K562 (cell line): ENCODE data around the gene NOSTRIN. TPM values are rescaled to one million over a fixed set of nuclear protein-coding genes. Genes with fewer than 3 reads are reported as not detected.

Experiments
- ATAC-seq: fragments of 200-7000 bp; cut with Tn5 transposase; 3 replicates; pipeline ENCODE4 v1.9.1; 2020; ENCODE audit warnings: moderate library complexity
- BruUV-seq: library from RNA; stranded (reverse); fragments of 400-500 nt; replicated peaks from 2 replicates; lab custom pipeline; 2021; lab: Mats Ljungman, UMichigan
- CTCF ChIA-PET: fragments of 300-600 bp; formaldehyde crosslinking; extraction: SDS; loops from one replicate; lab custom pipeline; 2021; ENCODE audit warnings: low intra/inter-chr PET ratio; lab: Yijun Ruan, JAX
- POLR2A ChIA-PET: fragments of 300-600, 350-650 bp; sonication (Branson Sonifier 250); formaldehyde crosslinking; extraction: SDS; loops from one replicate; lab custom pipeline; 2021; ENCODE audit warnings: antibody characterized with exemption, inconsistent platforms; lab: Yijun Ruan, JAX
- DNase-seq, 4 experiments: peaks; one replicate each; pipeline versions ENCODE4 v3.0.0 to v3.0.0-alpha.2; 2011 to 2018; ENCODE audit warnings: low spot score in 3 of 4, mixed read lengths in 3 of 4; ENCODE audit errors: extremely low read depth in 1 of 4
- FAIRE-seq: peaks from 2 replicates; lab custom pipeline; 2011; peaks lifted over from hg19 to GRCh38; lab: Jason Lieb, UNC
- H2AFZ ChIP-seq: 2 replicates; pipeline ENCODE4 v1.6.0; 2011; ENCODE audit warnings: low read depth, low read length, control low read depth, inconsistent platforms
- H3K27ac ChIP-seq: fragments of 200-600 bp; 3 replicates; pipeline ENCODE4 v1.8.0; 2011; ENCODE audit warnings: low read depth, mild to moderate bottlenecking, control low read depth, inconsistent platforms, low read length, moderate library complexity, mixed read lengths; ENCODE audit errors: extremely low read depth
- H3K27me3 ChIP-seq, 2 experiments: fragments of 300-600 bp in 1 of 2; 2 replicates in 1 of 2; 3 replicates in 1 of 2; pipeline versions ENCODE4 v1.6.0 to v1.8.0; 2011; ENCODE audit warnings: inconsistent platforms in 2 of 2, low read length in 2 of 2, mild to moderate bottlenecking in 1 of 2, mixed read lengths in 1 of 2, moderate library complexity in 1 of 2; ENCODE audit not compliant: control insufficient read depth in 2 of 2, insufficient read depth in 2 of 2
- H3K36me3 ChIP-seq: fragments of 300-600 bp; 3 replicates; pipeline ENCODE4 v1.8.0; 2011; ENCODE audit warnings: mild to moderate bottlenecking, low read length, inconsistent platforms; ENCODE audit not compliant: control insufficient read depth, insufficient read depth
- H3K4me1 ChIP-seq, 2 experiments: fragments of 200-600 bp in 1 of 2; replicated peaks in 1 of 2; 2 replicates in 1 of 2; 3 replicates in 1 of 2; pipeline versions ENCODE4 v1.5.1 to v1.8.0; 2011; ENCODE audit warnings: inconsistent platforms in 2 of 2, low read length in 2 of 2, mild to moderate bottlenecking in 1 of 2, mixed read lengths in 1 of 2, moderate library complexity in 1 of 2; ENCODE audit not compliant: control insufficient read depth in 2 of 2, insufficient read depth in 2 of 2
- H3K4me2 ChIP-seq: 2 replicates; pipeline ENCODE4 v1.6.1; 2011; ENCODE audit warnings: low read length, control low read depth, inconsistent platforms, mixed read lengths; ENCODE audit not compliant: insufficient read depth
- H3K4me3 ChIP-seq: fragments of 200-600 bp; sonication (generic), shearing (Covaris generic); 2 replicates; pipeline ENCODE4 v1.5.1; 2016; ENCODE audit warnings: control low read depth, inconsistent platforms
- H3K79me2 ChIP-seq: fragments of 200-600 bp; 3 replicates; pipeline ENCODE4 v1.8.0; 2011; ENCODE audit warnings: low read length, inconsistent platforms; ENCODE audit not compliant: control insufficient read depth, insufficient read depth
- H3K9ac ChIP-seq, 2 experiments: 2 replicates each; pipeline versions ENCODE4 v1.6.0 to v1.6.1; 2011; ENCODE audit warnings: low read depth in 2 of 2, low read length in 2 of 2, control low read depth in 1 of 2, inconsistent platforms in 1 of 2, mild to moderate bottlenecking in 1 of 2, mixed read lengths in 1 of 2; ENCODE audit not compliant: insufficient read depth in 1 of 2
- H3K9me1 ChIP-seq: one replicate; pipeline ENCODE4 v1.6.0; 2011; ENCODE audit warnings: inconsistent platforms, mild to moderate bottlenecking, low read length, moderate library complexity; ENCODE audit not compliant: control insufficient read depth, insufficient read depth
- H3K9me3 ChIP-seq: replicated peaks from 2 replicates; pipeline ENCODE4 v1.5.1; 2011; ENCODE audit warnings: low read depth, low read length, inconsistent platforms; ENCODE audit not compliant: control insufficient read depth, insufficient read depth
- H4K20me1 ChIP-seq: replicated peaks from 2 replicates; pipeline ENCODE4 v1.6.1; 2011; ENCODE audit warnings: low read length, inconsistent platforms, mixed read lengths; ENCODE audit not compliant: control insufficient read depth, insufficient read depth
- CHD4 ChIP-seq: fragments of 200-600 bp; sonication (generic); IDR thresholded peaks from 3 replicates; pipeline ENCODE4 v1.6.1; 2012; ENCODE audit warnings: low read depth, mild to moderate bottlenecking, mixed read lengths, low read length, inconsistent platforms; ENCODE audit not compliant: insufficient read depth, insufficient replicate concordance, poor library complexity, severe bottlenecking
- DACH1 ChIP-seq: fragments of 450-650 bp; IDR thresholded peaks from 2 replicates; pipeline ENCODE4 v1.6.1; 2018; ENCODE audit not compliant: partially characterized antibody
- FOXK2 ChIP-seq, 2 experiments: fragments of 450-650 bp; IDR thresholded peaks in 1 of 2; conservative IDR thresholded peaks in 1 of 2; 2 replicates each; pipeline ENCODE4 v1.6.1; 2016; ENCODE audit warnings: low read depth in 2 of 2, mild to moderate bottlenecking in 1 of 2
- PML ChIP-seq: IDR thresholded peaks from 2 replicates; pipeline ENCODE4 v1.6.1; 2012; ENCODE audit warnings: low read length, inconsistent platforms
- SMAD1 ChIP-seq: fragments of 150-350 bp; IDR thresholded peaks from 2 replicates; pipeline ENCODE4 v1.6.1; 2014; ENCODE audit warnings: low read length, low read depth; ENCODE audit not compliant: partially characterized antibody
- TAL1 ChIP-seq: fragments of 450-650 bp; IDR thresholded peaks from 2 replicates; pipeline ENCODE4 v1.6.1; 2016; ENCODE audit warnings: mild to moderate bottlenecking
- ZNF134 ChIP-seq: fragments of 250-450 bp; sonication (Bioruptor Pico); conservative IDR thresholded peaks from 2 replicates; pipeline ENCODE4 v1.4.0; 2020
- ZNF707 ChIP-seq: fragments of 250-450 bp; sonication (Bioruptor Pico); conservative IDR thresholded peaks from 2 replicates; pipeline ENCODE4 v1.8.0; 2022; ENCODE audit warnings: inconsistent platforms, mild to moderate bottlenecking, moderate library complexity
- in situ Hi-C: fragments of 300-500 bp; cut with MboI; formaldehyde crosslinking; loops from 4 replicates; pipeline ENCODE4 v1.15.0; 2018; ENCODE audit warnings: inconsistent platforms, mixed read lengths
- intact Hi-C: fragments of 100-400 bp; cut with micrococcal nuclease; formaldehyde crosslinking; loops from 2 replicates; pipeline ENCODE4 v1.14.2; 2022
- polyA plus RNA-seq, 8 experiments: library from polyadenylated mRNA; depleted of rRNA in 4 of 8; stranded (reverse) in 5 of 8; unstranded in 3 of 8; fragments of >200 nt; fragmentation: Nextera tagmentation in 2 of 8; fragmentation: Illumina TruSeq in 1 of 8; extraction: Ambion mirVana in 2 of 8; extraction: Trizol in 1 of 8; gene quantifications; 2 replicates each; pipeline versions ENCODE4 v1.2.1 to v1.2.3, GENCODE V29; 2011 to 2014; ENCODE audit warnings: inconsistent platforms in 1 of 8, missing spikeins in 1 of 8
- total RNA-seq, 7 experiments: library from RNA; depleted of rRNA in 6 of 7; stranded (reverse); fragments of >200 nt in 6 of 7; fragmentation: Illumina TruSeq in 2 of 7; extraction: Trizol in 2 of 7; gene quantifications; 2 replicates each; pipeline versions ENCODE4 v1.2.1 to v1.2.3, GENCODE V29; 2011 to 2021; ENCODE audit warnings: low replicate concordance in 1 of 7
- TF ChIP-seq, protein P1 (sequence below): fragments of 250-450 bp; sonication (Bioruptor Pico); IDR thresholded peaks from 2 replicates; pipeline ENCODE4 v1.4.0; 2020; ENCODE audit warnings: mild to moderate bottlenecking
- TF ChIP-seq, protein P2 (sequence below): fragments of 450-650 bp; formaldehyde crosslinking; IDR thresholded peaks from 2 replicates; pipeline ENCODE4 v1.4.0; 2020; ENCODE audit warnings: mild to moderate bottlenecking, moderate library complexity
- TF ChIP-seq, protein P3 (sequence below), 2 experiments: fragments of 200-800 bp in 1 of 2; sonication (Bioruptor generic) in 1 of 2; sonication (generic) in 1 of 2; formaldehyde crosslinking in 1 of 2; IDR thresholded peaks in 1 of 2; conservative IDR thresholded peaks in 1 of 2; 2 replicates each; pipeline versions ENCODE4 v1.5.0 to v1.6.1; 2016 to 2020; ENCODE audit warnings: missing compliant biosample characterization in 1 of 2, missing genetic modification characterization in 1 of 2, missing genetic modification reagents in 1 of 2

The NOSTRIN gene
- total and polyA plus RNA-seq, 9 of the 15 experiments (the other 6 are each of a cell fraction or from before 2014, with no cell fraction given), result 26.7 to 82.9 (median 56.3) TPM

- Histone ChIP-seq H3K79me2 (no peaks in the 10 kb centered on the region), H4K20me1 (no peaks in the 10 kb centered on the region), H3K36me3 (peaks cover 30% of the 10 kb centered on the region; the same call in 2 of the 3 replicates), H3K27ac (no peak overlapping the region), H3K9me3 (no peaks in the 10 kb centered on the region), H2AFZ (no peak overlapping the region), H3K27me3 (no peaks in the 10 kb centered on the region), H3K4me1 (peaks cover 0 to 6% of the 10 kb centered on the region in 2 experiments; a peak in 2 of 5 replicates), H3K4me3 (no peak overlapping the region), H3K9ac (no peak overlapping the region), H3K9me1 (no peaks in the 10 kb centered on the region), H3K4me2 (no peak overlapping the region)
- intact Hi-C loops (no loop called here), in situ Hi-C loops (no loop called here)
- no TSS peak for BruUV-seq
- DNase-seq (peak in 1 of 4 experiments; percentile 12), ATAC-seq (no peak; the same call in 1 of the 3 replicates), FAIRE-seq (peak; percentile 6)
- CTCF ChIA-PET, result no interaction called here
- TF ChIP-seq, protein P1, sequence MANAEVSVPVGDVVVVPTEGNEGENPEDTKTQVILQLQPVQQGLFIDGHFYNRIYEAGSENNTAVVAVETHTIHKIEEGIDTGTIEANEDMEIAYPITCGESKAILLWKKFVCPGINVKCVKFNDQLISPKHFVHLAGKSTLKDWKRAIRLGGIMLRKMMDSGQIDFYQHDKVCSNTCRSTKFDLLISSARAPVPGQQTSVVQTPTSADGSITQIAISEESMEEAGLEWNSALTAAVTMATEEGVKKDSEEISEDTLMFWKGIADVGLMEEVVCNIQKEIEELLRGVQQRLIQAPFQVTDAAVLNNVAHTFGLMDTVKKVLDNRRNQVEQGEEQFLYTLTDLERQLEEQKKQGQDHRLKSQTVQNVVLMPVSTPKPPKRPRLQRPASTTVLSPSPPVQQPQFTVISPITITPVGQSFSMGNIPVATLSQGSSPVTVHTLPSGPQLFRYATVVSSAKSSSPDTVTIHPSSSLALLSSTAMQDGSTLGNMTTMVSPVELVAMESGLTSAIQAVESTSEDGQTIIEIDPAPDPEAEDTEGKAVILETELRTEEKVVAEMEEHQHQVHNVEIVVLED (CRISPR knock-in tag), result no peak
- TF ChIP-seq FOXK2 (conservative IDR thresholded peaks at IDR 0.05 in 1 of 2, IDR thresholded peaks at IDR 0.05 in 1 of 2; ENCODE audit: low read depth in 2 of 2), result peak in 1 of 2 experiments; percentile 30; a peak in 1 of 4 replicates
- POLR2A ChIA-PET, result interaction anchor here (0.7 to 3.3 kb wide), 4 partner anchors 10 to 57 kb away, joined by 3 to 20 read pairs (median 8); partner anchors contain the start of gene NOSTRIN
Measured at GRCh38 chr2:168825126-168825525, 22.7 kb downstream of the NOSTRIN start.

GRCh38 chr2:168830958-168831357 is 28.5 kb downstream of the NOSTRIN start:
- intact Hi-C loops (no loop called here), in situ Hi-C loops (no loop called here)
- Histone ChIP-seq H3K36me3 (peaks cover 63% of the 10 kb centered on the region), H3K4me3 (no peak overlapping the region), H3K27me3 (no peaks in the 10 kb centered on the region), H3K9ac (no peak overlapping the region), H3K9me1 (no peaks in the 10 kb centered on the region), H3K79me2 (no peaks in the 10 kb centered on the region), H4K20me1 (no peaks in the 10 kb centered on the region), H3K4me1 (no peaks in the 10 kb centered on the region), H3K4me2 (no peak overlapping the region), H3K9me3 (no peaks in the 10 kb centered on the region), H3K27ac (no peak overlapping the region), H2AFZ (no peak overlapping the region)
- DNase-seq, result no peak
- no TSS peak for BruUV-seq
- POLR2A ChIA-PET, result interaction anchor here (1.1 to 1.3 kb wide), 2 partner anchors 9 kb away, joined by 3 to 4 read pairs; no protein-coding TSS in a partner anchor
- ATAC-seq, result no peak
- no peak for FAIRE-seq
- CTCF ChIA-PET, result no interaction called here
- TF ChIP-seq DACH1, result no peak
- TF ChIP-seq, protein P2, sequence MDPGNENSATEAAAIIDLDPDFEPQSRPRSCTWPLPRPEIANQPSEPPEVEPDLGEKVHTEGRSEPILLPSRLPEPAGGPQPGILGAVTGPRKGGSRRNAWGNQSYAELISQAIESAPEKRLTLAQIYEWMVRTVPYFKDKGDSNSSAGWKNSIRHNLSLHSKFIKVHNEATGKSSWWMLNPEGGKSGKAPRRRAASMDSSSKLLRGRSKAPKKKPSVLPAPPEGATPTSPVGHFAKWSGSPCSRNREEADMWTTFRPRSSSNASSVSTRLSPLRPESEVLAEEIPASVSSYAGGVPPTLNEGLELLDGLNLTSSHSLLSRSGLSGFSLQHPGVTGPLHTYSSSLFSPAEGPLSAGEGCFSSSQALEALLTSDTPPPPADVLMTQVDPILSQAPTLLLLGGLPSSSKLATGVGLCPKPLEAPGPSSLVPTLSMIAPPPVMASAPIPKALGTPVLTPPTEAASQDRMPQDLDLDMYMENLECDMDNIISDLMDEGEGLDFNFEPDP (CRISPR knock-in tag), result no peak
- no peak for TF ChIP-seq CHD4
- no peak for TF ChIP-seq ZNF134 (CRISPR knock-in tag)
- TF ChIP-seq, protein P3, sequence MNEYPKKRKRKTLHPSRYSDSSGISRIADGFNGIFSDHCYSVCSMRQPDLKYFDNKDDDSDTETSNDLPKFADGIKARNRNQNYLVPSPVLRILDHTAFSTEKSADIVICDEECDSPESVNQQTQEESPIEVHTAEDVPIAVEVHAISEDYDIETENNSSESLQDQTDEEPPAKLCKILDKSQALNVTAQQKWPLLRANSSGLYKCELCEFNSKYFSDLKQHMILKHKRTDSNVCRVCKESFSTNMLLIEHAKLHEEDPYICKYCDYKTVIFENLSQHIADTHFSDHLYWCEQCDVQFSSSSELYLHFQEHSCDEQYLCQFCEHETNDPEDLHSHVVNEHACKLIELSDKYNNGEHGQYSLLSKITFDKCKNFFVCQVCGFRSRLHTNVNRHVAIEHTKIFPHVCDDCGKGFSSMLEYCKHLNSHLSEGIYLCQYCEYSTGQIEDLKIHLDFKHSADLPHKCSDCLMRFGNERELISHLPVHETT (CRISPR knock-in tag; conservative IDR thresholded peaks at IDR 0.05 in 1 of 2, IDR thresholded peaks at IDR 0.05 in 1 of 2), result no peak
- TF ChIP-seq ZNF707 (CRISPR knock-in tag), result no peak
- TF ChIP-seq PML, result no peak
- TF ChIP-seq TAL1, result no peak
- no peak for TF ChIP-seq SMAD1
